Sigmoid colon (tissue), 7 donors: Measurements from ENCODE around the gene TP53I11. TPM values are rescaled to one million over a fixed set of nuclear protein-coding genes. Genes with fewer than 3 reads are reported as not detected.

ENCODE experiments used
- DNase-seq: peaks from one replicate; pipeline ENCODE4 v3.0.0-alpha.2; 2019
- H3K27ac ChIP-seq, 4 donors: fragments of 200-600 bp; sonication (generic); one replicate each; pipeline ENCODE4 v1.5.1; 2016 to 2019; ENCODE audit warnings: mild to moderate bottlenecking in 1 of 4
- H3K27me3 ChIP-seq, 3 donors: fragments of 200-600 bp; sonication (generic); one replicate each; pipeline ENCODE4 v1.5.1; 2019; ENCODE audit warnings: mild to moderate bottlenecking in 1 of 3
- H3K36me3 ChIP-seq, 4 donors: fragments of 200-600 bp; sonication (generic); one replicate each; pipeline ENCODE4 v1.5.1; 2016 to 2019
- H3K4me1 ChIP-seq, 4 donors: fragments of 200-600 bp; sonication (generic); one replicate each; pipeline ENCODE4 v1.5.1; 2017 to 2019
- H3K4me3 ChIP-seq, 4 donors: fragments of 200-600 bp; sonication (generic); one replicate each; pipeline ENCODE4 v1.5.1; 2017 to 2019; ENCODE audit warnings: mild to moderate bottlenecking in 2 of 4, moderate library complexity in 1 of 4
- H3K9me3 ChIP-seq, 4 donors: fragments of 200-600 bp in 3 of 4; sonication (generic) in 3 of 4; one replicate each; pipeline versions ENCODE4 v1.5.1 to v1.6.1; 2013 to 2019
- CTCF ChIP-seq, 4 experiments: fragments of 450-650 bp in 3 of 4; fragments of 200-600 bp in 1 of 4; IDR thresholded peaks; one replicate each; pipeline ENCODE4 v1.5.1; 2016 to 2019; ENCODE audit warnings: antibody characterized with exemption in 4 of 4, mild to moderate bottlenecking in 3 of 4, moderate library complexity in 2 of 4
- EP300 ChIP-seq, 4 donors: sonication (generic); formaldehyde crosslinking; IDR thresholded peaks; one replicate each; pipeline ENCODE4 v1.6.1; 2017; ENCODE audit warnings: antibody characterized with exemption in 4 of 4
- POLR2A ChIP-seq, 2 donors: fragments of 450-650 bp; IDR thresholded peaks; one replicate each; pipeline ENCODE4 v1.6.1; 2016; ENCODE audit warnings: antibody characterized with exemption in 2 of 2, mild to moderate bottlenecking in 2 of 2, moderate library complexity in 2 of 2
- POLR2AphosphoS5 ChIP-seq, 4 donors: sonication (generic); formaldehyde crosslinking; IDR thresholded peaks; one replicate each; pipeline ENCODE4 v1.6.1; 2017; ENCODE audit warnings: antibody characterized with exemption in 4 of 4
- WGBS, 2 donors: extraction: QIAGEN DNeasy Blood & Tissue Kit; methylation state at CpG; one replicate each; pipeline ENCODE4 v1.1.7; 2013; 5-methylcytosine and 5-hydroxymethylcytosine counted together
- intact Hi-C: fragments of 100-400 bp; cut with DNase I; formaldehyde crosslinking; loops from one replicate; pipeline ENCODE4 v1.15.1; 2023
- polyA plus RNA-seq, 3 donors: library from polyadenylated mRNA; stranded (reverse); fragments of 200-250 nt; gene quantifications; one replicate each; pipeline ENCODE4 v1.2.3, GENCODE V29; 2013
- total RNA-seq, 4 donors: library from RNA; depleted of rRNA; stranded (reverse); fragments of >200 nt; gene quantifications; one replicate each; pipeline ENCODE4 v1.1.0, GENCODE V29; 2016
- donor health status: healthy with polysubstance abuse.
- donor health status: Bipolar disorder and iron deficiency.
- donor health status: healthy.

Gene TP53I11
- total and polyA plus RNA-seq, 7 donors: 12.0 to 67.0 (median 17.9) TPM

GRCh38 chr11:44916801-44917385, 33.8 kb downstream of the TP53I11 start:
- no peak overlapping the region for H3K27ac ChIP-seq
- DNase-seq: no peak
- no peak overlapping the region for H3K4me3 ChIP-seq
- intact Hi-C loops: loop anchor here (10.0 kb wide), 1 partner anchor 822 kb away; the partner anchor contains the start of gene EXT2
- no peaks in the 10 kb centered on the region for H3K27me3 ChIP-seq
- no peaks in the 10 kb centered on the region for H3K9me3 ChIP-seq
- TF ChIP-seq POLR2A (IDR thresholded peaks at IDR 0.05) (no peak), POLR2AphosphoS5 (IDR thresholded peaks at IDR 0.05) (no peak), CTCF (IDR thresholded peaks at IDR 0.05) (no peak), EP300 (IDR thresholded peaks at IDR 0.05) (no peak)
- WGBS, 2 donors: 69 to 79% methylated on average over 10 of the region's 10 CpGs
- H3K4me1 ChIP-seq: peaks cover 0 to 2% (median under 1%) of the 10 kb centered on the region in 4 donors
- peaks cover 8 to 77% (median 23%) of the 10 kb centered on the region in 4 donors for H3K36me3 ChIP-seq

GRCh38 chr11:44916331-44916730, 34.4 kb downstream of the TP53I11 start:
- intact Hi-C loops: loop anchor here (10.0 kb wide), 1 partner anchor 822 kb away; the partner anchor contains the start of gene EXT2
- TF ChIP-seq CTCF (IDR thresholded peaks at IDR 0.05) (no peak), POLR2AphosphoS5 (IDR thresholded peaks at IDR 0.05) (no peak), POLR2A (IDR thresholded peaks at IDR 0.05) (no peak), EP300 (IDR thresholded peaks at IDR 0.05) (no peak)
- DNase-seq: no peak
- Histone ChIP-seq H3K4me3 (no peak overlapping the region), H3K27me3 (no peaks in the 10 kb centered on the region), H3K4me1 (peaks cover 0 to 8% (median 5%) of the 10 kb centered on the region in 4 donors), H3K27ac (no peak overlapping the region), H3K9me3 (no peaks in the 10 kb centered on the region), H3K36me3 (peaks cover 8 to 71% (median 21%) of the 10 kb centered on the region in 4 donors)
- 66 to 76% methylated on average over 8 of the region's 8 CpGs for WGBS, 2 donors

- no peak for TF ChIP-seq CTCF (IDR thresholded peaks at IDR 0.05)
- no peak for TF ChIP-seq POLR2A (IDR thresholded peaks at IDR 0.05)
- no peak for TF ChIP-seq EP300 (IDR thresholded peaks at IDR 0.05)
- TF ChIP-seq POLR2AphosphoS5 (IDR thresholded peaks at IDR 0.05): no peak
- no peak for DNase-seq
- H3K36me3 ChIP-seq: peaks cover 8 to 64% (median 17%) of the 10 kb centered on the region in 4 donors
- H3K4me3 ChIP-seq: no peak overlapping the region
- H3K4me1 ChIP-seq: peaks cover 0 to 14% (median 12%) of the 10 kb centered on the region in 4 donors
- WGBS, 2 donors: 50 to 78% methylated on average over 10 of the region's 10 CpGs
- intact Hi-C loops: loop anchor here (10.0 kb wide), 1 partner anchor 821 kb away; the partner anchor contains the start of gene EXT2
- no peak overlapping the region for H3K27ac ChIP-seq
- no peaks in the 10 kb centered on the region for H3K27me3 ChIP-seq
- H3K9me3 ChIP-seq: no peaks in the 10 kb centered on the region
Measured at GRCh38 chr11:44915621-44916020, 35.1 kb downstream of the TP53I11 start.

GRCh38 chr11:44915004-44915403, 35.7 kb downstream of the TP53I11 start:
- Histone ChIP-seq H3K27me3 (no peaks in the 10 kb centered on the region), H3K27ac (no peak overlapping the region), H3K4me3 (no peak overlapping the region), H3K4me1 (peaks cover 0 to 16% (median 15%) of the 10 kb centered on the region in 4 donors), H3K9me3 (no peaks in the 10 kb centered on the region), H3K36me3 (peaks cover 8 to 63% (median 14%) of the 10 kb centered on the region in 4 donors)
- DNase-seq: no peak
- 84 to 95% methylated on average over 10 of the region's 10 CpGs for WGBS, 2 donors
- intact Hi-C loops: loop anchor here (10.0 kb wide), 1 partner anchor 820 kb away; the partner anchor contains the start of gene EXT2
- no peak for TF ChIP-seq POLR2A (IDR thresholded peaks at IDR 0.05)
- no peak for TF ChIP-seq CTCF (IDR thresholded peaks at IDR 0.05)
- TF ChIP-seq EP300 (IDR thresholded peaks at IDR 0.05): no peak
- TF ChIP-seq POLR2AphosphoS5 (IDR thresholded peaks at IDR 0.05): no peak
